ENCODE results near the gene GLCE. TPM values are rescaled to one million over a fixed set of nuclear protein-coding genes. Genes with fewer than 3 reads are reported as not detected.

GLCE gene
- polyA plus RNA-seq, 4 donors, result 18.2 to 66.5 (median 30.6) TPM

GRCh38 chr15:69189157-69189556 is 28.7 kb downstream of the GLCE start:
- peaks cover 0 to 2% (median 0%) of the 10 kb centered on the region in 3 donors for H3K36me3 ChIP-seq (ENCODE audit: control insufficient read depth in 3 of 3, insufficient read depth in 2 of 3, low read depth in 1 of 3, low read length in 3 of 3)
- WGBS, 3 donors, result 94 to 96% (median 94%) methylated on average over 6 of the region's 6 CpGs
- H3K27me3 ChIP-seq (ENCODE audit: control insufficient read depth in 3 of 3, insufficient read depth in 3 of 3, low read length in 3 of 3), result no peaks in the 10 kb centered on the region
- DNase-seq (no peak), FAIRE-seq (no peak)
- peaks cover 0 to 2% (median 0%) of the 10 kb centered on the region in 3 donors for H3K4me1 ChIP-seq (ENCODE audit: control insufficient read depth in 3 of 3, insufficient read depth in 2 of 3, low read depth in 1 of 3, low read length in 2 of 3)
- no peak overlapping the region for H3K4me3 ChIP-seq (ENCODE audit: low read depth in 1 of 3, low read length in 3 of 3)
- no peak overlapping the region for H3K27ac ChIP-seq (ENCODE audit: low read depth in 1 of 3, low read length in 2 of 3)
- no peaks in the 10 kb centered on the region for H3K9me3 ChIP-seq (ENCODE audit: control insufficient read depth in 2 of 2, insufficient read depth in 1 of 2, low read depth in 1 of 2, low read length in 1 of 2)

- no peak for DNase-seq
- Histone ChIP-seq H3K4me1 (ENCODE audit: control insufficient read depth in 3 of 3, insufficient read depth in 2 of 3, low read depth in 1 of 3, low read length in 2 of 3) (peaks cover 0 to 2% (median 0%) of the 10 kb centered on the region in 3 donors), H3K4me3 (ENCODE audit: low read depth in 1 of 3, low read length in 3 of 3) (no peak overlapping the region), H3K9me3 (ENCODE audit: control insufficient read depth in 2 of 2, insufficient read depth in 1 of 2, low read depth in 1 of 2, low read length in 1 of 2) (no peaks in the 10 kb centered on the region), H3K27ac (ENCODE audit: low read depth in 1 of 3, low read length in 2 of 3) (no peak overlapping the region), H3K36me3 (ENCODE audit: control insufficient read depth in 3 of 3, insufficient read depth in 2 of 3, low read depth in 1 of 3, low read length in 3 of 3) (peaks cover 0 to 2% (median 0%) of the 10 kb centered on the region in 3 donors), H3K27me3 (ENCODE audit: control insufficient read depth in 3 of 3, insufficient read depth in 3 of 3, low read length in 3 of 3) (no peaks in the 10 kb centered on the region)
- no peak for FAIRE-seq
These were observed 29.7 kb downstream of the GLCE start for GRCh38 chr15:69190091-69190490.

- no peak overlapping the region for H3K27ac ChIP-seq (ENCODE audit: low read depth in 1 of 3, low read length in 2 of 3)
- H3K4me3 ChIP-seq (ENCODE audit: low read depth in 1 of 3, low read length in 3 of 3), result no peak overlapping the region
- H3K9me3 ChIP-seq (ENCODE audit: control insufficient read depth in 2 of 2, insufficient read depth in 1 of 2, low read depth in 1 of 2, low read length in 1 of 2), result no peaks in the 10 kb centered on the region
- H3K36me3 ChIP-seq (ENCODE audit: control insufficient read depth in 3 of 3, insufficient read depth in 2 of 3, low read depth in 1 of 3, low read length in 3 of 3), result peaks cover 0 to 2% (median 0%) of the 10 kb centered on the region in 3 donors
- no peaks in the 10 kb centered on the region for H3K27me3 ChIP-seq (ENCODE audit: control insufficient read depth in 3 of 3, insufficient read depth in 3 of 3, low read length in 3 of 3)
- no peak for FAIRE-seq
- no peak for DNase-seq
- H3K4me1 ChIP-seq (ENCODE audit: control insufficient read depth in 3 of 3, insufficient read depth in 2 of 3, low read depth in 1 of 3, low read length in 2 of 3), result peaks cover 0 to 2% (median 0%) of the 10 kb centered on the region in 3 donors
These were observed 30.1 kb downstream of the GLCE start for GRCh38 chr15:69190504-69190903.

- no peak for FAIRE-seq
- no peak overlapping the region for H3K27ac ChIP-seq (ENCODE audit: low read depth in 1 of 3, low read length in 2 of 3)
These were observed 33.8 kb downstream of the GLCE start for GRCh38 chr15:69194025-69194827.

GRCh38 chr15:69194854-69195253 is 34.4 kb downstream of the GLCE start:
- DNase-seq (peak in 1 of 2 donors; percentile 15), FAIRE-seq (no peak)
- 10 to 21% (median 19%) methylated on average over 1 of the region's 1 CpG for WGBS, 3 donors
- no peaks in the 10 kb centered on the region for H3K9me3 ChIP-seq (ENCODE audit: control insufficient read depth in 2 of 2, insufficient read depth in 1 of 2, low read depth in 1 of 2, low read length in 1 of 2)
- peaks cover 0 to 4% (median 0%) of the 10 kb centered on the region in 3 donors for H3K36me3 ChIP-seq (ENCODE audit: control insufficient read depth in 3 of 3, insufficient read depth in 2 of 3, low read depth in 1 of 3, low read length in 3 of 3)
- no peak overlapping the region for H3K4me3 ChIP-seq (ENCODE audit: low read depth in 1 of 3, low read length in 3 of 3)
- H3K4me1 ChIP-seq (ENCODE audit: control insufficient read depth in 3 of 3, insufficient read depth in 2 of 3, low read depth in 1 of 3, low read length in 2 of 3), result peaks cover 0 to 4% (median 2%) of the 10 kb centered on the region in 3 donors
- H3K27me3 ChIP-seq (ENCODE audit: control insufficient read depth in 3 of 3, insufficient read depth in 3 of 3, low read length in 3 of 3), result no peaks in the 10 kb centered on the region
- no peak overlapping the region for H3K27ac ChIP-seq (ENCODE audit: low read depth in 1 of 3, low read length in 2 of 3)

More at GRCh38 chr15:69194025-69194827, 33.8 kb downstream of the GLCE start:
- Histone ChIP-seq H3K4me3 (ENCODE audit: low read depth in 1 of 3, low read length in 3 of 3) (no peak overlapping the region), H3K27me3 (ENCODE audit: control insufficient read depth in 3 of 3, insufficient read depth in 3 of 3, low read length in 3 of 3) (no peaks in the 10 kb centered on the region), H3K9me3 (ENCODE audit: control insufficient read depth in 2 of 2, insufficient read depth in 1 of 2, low read depth in 1 of 2, low read length in 1 of 2) (no peaks in the 10 kb centered on the region), H3K36me3 (ENCODE audit: control insufficient read depth in 3 of 3, insufficient read depth in 2 of 3, low read depth in 1 of 3, low read length in 3 of 3) (peaks cover 0 to 4% (median 0%) of the 10 kb centered on the region in 3 donors), H3K4me1 (ENCODE audit: control insufficient read depth in 3 of 3, insufficient read depth in 2 of 3, low read depth in 1 of 3, low read length in 2 of 3) (peaks cover 0 to 4% (median 2%) of the 10 kb centered on the region in 3 donors)
- WGBS, 3 donors, result 72 to 75% (median 73%) methylated on average over 2 of the region's 2 CpGs
- no peak for DNase-seq

DNA sequence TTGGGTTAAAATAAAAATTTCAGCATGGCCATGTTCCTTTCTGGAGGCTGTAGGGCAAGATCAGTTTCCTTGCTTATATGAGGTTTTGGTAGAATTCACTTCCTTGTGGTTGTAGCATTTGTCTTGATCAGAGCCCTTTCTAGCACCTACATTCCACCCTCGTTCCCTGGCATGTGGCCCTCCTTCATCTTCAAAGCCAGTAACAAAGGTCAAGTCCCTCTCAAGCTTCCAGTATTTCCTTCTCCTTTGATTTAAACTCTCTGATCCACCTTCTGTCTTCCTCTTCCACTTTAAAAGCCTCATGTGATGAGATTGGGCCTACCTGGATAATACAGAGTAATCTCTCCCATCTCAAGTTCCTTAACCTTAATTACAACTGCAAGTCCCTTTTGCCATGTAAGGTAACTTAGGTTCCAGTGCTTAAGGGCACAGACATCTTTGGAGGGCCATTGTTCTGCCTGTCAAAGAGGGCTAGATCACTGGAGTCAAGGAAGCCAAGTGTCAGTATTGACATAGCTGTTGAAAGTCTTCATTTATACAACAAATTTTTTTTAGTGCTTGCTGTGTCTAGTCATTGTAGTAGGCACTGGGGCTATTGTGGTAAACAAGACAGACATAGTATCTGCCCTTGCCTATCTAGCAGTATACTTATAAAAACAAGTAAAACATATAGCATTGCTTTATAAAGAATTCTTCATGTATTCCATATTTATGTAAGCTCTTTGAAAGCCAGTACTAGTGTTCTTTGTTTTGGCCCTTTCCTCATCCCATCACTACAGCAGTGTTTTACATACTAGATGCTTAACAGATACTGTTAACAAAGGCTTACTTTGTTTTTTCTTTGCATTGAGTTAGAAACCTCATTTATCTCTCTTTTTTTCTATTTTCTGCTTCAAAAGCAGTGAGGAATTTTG is 40.7 kb downstream of the GLCE start:
- peak; percentile 43 to 77 for DNase-seq
- peak overlapping the region in 1 of 3 donors; percentile 74 for H3K27ac ChIP-seq (ENCODE audit: low read depth in 1 of 3, low read length in 2 of 3)

GRCh38 chr15:69206079-69206478 is 45.6 kb downstream of the GLCE start:
- H3K4me3 ChIP-seq (ENCODE audit: low read depth in 1 of 3, low read length in 3 of 3), result no peak overlapping the region
- H3K4me1 ChIP-seq (ENCODE audit: control insufficient read depth in 3 of 3, insufficient read depth in 2 of 3, low read depth in 1 of 3, low read length in 2 of 3), result peaks cover 0 to under 1% (median 0%) of the 10 kb centered on the region in 3 donors
- no peaks in the 10 kb centered on the region for H3K36me3 ChIP-seq (ENCODE audit: control insufficient read depth in 3 of 3, insufficient read depth in 2 of 3, low read depth in 1 of 3, low read length in 3 of 3)
- no peaks in the 10 kb centered on the region for H3K27me3 ChIP-seq (ENCODE audit: control insufficient read depth in 3 of 3, insufficient read depth in 3 of 3, low read length in 3 of 3)
- WGBS, 3 donors, result 12 to 41% (median 25%) methylated on average over 1 of the region's 1 CpG
- no peak overlapping the region for H3K27ac ChIP-seq (ENCODE audit: low read depth in 1 of 3, low read length in 2 of 3)
- DNase-seq (no peak), FAIRE-seq (peak; percentile 26)
- no peaks in the 10 kb centered on the region for H3K9me3 ChIP-seq (ENCODE audit: control insufficient read depth in 2 of 2, insufficient read depth in 1 of 2, low read depth in 1 of 2, low read length in 1 of 2)

More for the DNA sequence above, 40.7 kb downstream of the GLCE start:
- no peak overlapping the region for H3K4me3 ChIP-seq (ENCODE audit: low read depth in 1 of 3, low read length in 3 of 3)
- H3K27me3 ChIP-seq (ENCODE audit: control insufficient read depth in 3 of 3, insufficient read depth in 3 of 3, low read length in 3 of 3), result no peaks in the 10 kb centered on the region
- no peaks in the 10 kb centered on the region for H3K9me3 ChIP-seq (ENCODE audit: control insufficient read depth in 2 of 2, insufficient read depth in 1 of 2, low read depth in 1 of 2, low read length in 1 of 2)
- H3K36me3 ChIP-seq (ENCODE audit: control insufficient read depth in 3 of 3, insufficient read depth in 2 of 3, low read depth in 1 of 3, low read length in 3 of 3), result peaks cover 0 to 4% (median 0%) of the 10 kb centered on the region in 3 donors
- H3K4me1 ChIP-seq (ENCODE audit: control insufficient read depth in 3 of 3, insufficient read depth in 2 of 3, low read depth in 1 of 3, low read length in 2 of 3), result peaks cover 0 to 7% (median 0%) of the 10 kb centered on the region in 3 donors
- no peak for FAIRE-seq
- 5 to 51% (median 35%) methylated on average over 1 of the region's 1 CpG for WGBS, 3 donors

- Histone ChIP-seq H3K4me3 (ENCODE audit: low read depth in 1 of 3, low read length in 3 of 3) (no peak overlapping the region), H3K4me1 (ENCODE audit: control insufficient read depth in 3 of 3, insufficient read depth in 2 of 3, low read depth in 1 of 3, low read length in 2 of 3) (no peaks in the 10 kb centered on the region), H3K27me3 (ENCODE audit: control insufficient read depth in 3 of 3, insufficient read depth in 3 of 3, low read length in 3 of 3) (no peaks in the 10 kb centered on the region), H3K27ac (ENCODE audit: low read depth in 1 of 3, low read length in 2 of 3) (no peak overlapping the region), H3K9me3 (ENCODE audit: control insufficient read depth in 2 of 2, insufficient read depth in 1 of 2, low read depth in 1 of 2, low read length in 1 of 2) (no peaks in the 10 kb centered on the region), H3K36me3 (ENCODE audit: control insufficient read depth in 3 of 3, insufficient read depth in 2 of 3, low read depth in 1 of 3, low read length in 3 of 3) (no peaks in the 10 kb centered on the region)
- DNase-seq (no peak), FAIRE-seq (no peak)
- WGBS, 3 donors, result 55 to 80% (median 56%) methylated on average over 1 of the region's 1 CpG
These were observed 49.2 kb downstream of the GLCE start for GRCh38 chr15:69209661-69210060.

Measured in small intestine (tissue), 7 donors.